DMS114 treated with DMSO at 0.1 percent for 48 hours (cell line): ENCODE data around the gene ZNF160.

ENCODE experiments used
- DNase-seq: peaks from one replicate; lab custom pipeline; 2025; ENCODE audit not compliant: unreplicated experiment; lab: John Stamatoyannopoulos, UW

Gene ZNF160

DNA sequence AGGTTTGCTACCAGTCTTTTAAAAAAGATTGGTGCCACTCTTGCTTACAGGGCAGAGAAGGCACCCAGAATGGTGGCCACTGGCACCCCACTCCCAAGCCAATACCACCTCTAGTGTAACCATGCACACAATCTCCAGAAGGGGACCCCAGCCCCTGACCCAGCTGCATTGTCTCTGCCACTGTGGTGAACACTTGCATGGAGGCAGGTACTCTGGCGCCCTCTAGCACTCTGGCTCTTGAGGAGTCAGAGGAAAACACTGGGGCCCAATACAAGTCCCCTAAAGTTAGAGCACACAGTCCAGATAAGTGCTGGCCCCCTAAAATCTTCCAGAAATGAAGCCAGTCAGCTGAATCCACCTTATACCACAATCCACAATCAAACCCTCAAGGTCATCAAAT is 83.5 kb downstream of the ZNF160 start:
- DNase-seq, result no peak
